ENCODE data around the gene PAPPA.

GRCh38 chr9:116416421-116416820 is 262.8 kb downstream of the PAPPA start:
- no peak for TF ChIP-seq JUND (IDR thresholded peaks at IDR 0.05; ENCODE audit: borderline replicate concordance, low read depth, low read length)
- no peak for TF ChIP-seq JUND (tag; IDR thresholded peaks at IDR 0.05; ENCODE audit: borderline replicate concordance, low read depth, low read length)
- no peak for TF ChIP-seq BMI1 (IDR thresholded peaks at IDR 0.05; ENCODE audit: low read length)
- no peak for TF ChIP-seq RCOR1 (IDR thresholded peaks at IDR 0.05; ENCODE audit: borderline replicate concordance in 1 of 2, low read depth in 2 of 2, low read length in 2 of 2)
- TF ChIP-seq CTCF (IDR thresholded peaks at IDR 0.05 in 2 of 3, conservative IDR thresholded peaks at IDR 0.05 in 1 of 3; ENCODE audit: insufficient read depth in 2 of 3, low read depth in 1 of 3, low read length in 3 of 3) = no peak
- TF ChIP-seq CBX8 (IDR thresholded peaks at IDR 0.05; ENCODE audit: borderline replicate concordance, extremely low read depth, low read depth, low read length, poor library complexity, severe bottlenecking) = no peak
- TF ChIP-seq FIP1L1 (IDR thresholded peaks at IDR 0.05; ENCODE audit: low read depth, low read length, poor library complexity, severe bottlenecking) = no peak
